DND-41 (cell line): ENCODE results near the gene PHF20.

Experiments used
- EZH2 ChIP-seq: IDR thresholded peaks from 3 replicates; pipeline ENCODE4 v1.6.1; 2012; ENCODE audit warnings: borderline replicate concordance, low read depth, mild to moderate bottlenecking, moderate library complexity, low read length, inconsistent platforms; ENCODE audit not compliant: severe bottlenecking
- TF ChIP-seq, protein P1 (sequence below): IDR thresholded peaks from 2 replicates; pipeline ENCODE4 v1.5.1; 2012; ENCODE audit warnings: borderline replicate concordance, low read length, moderate library complexity, mild to moderate bottlenecking; ENCODE audit not compliant: poor library complexity, severe bottlenecking; ENCODE audit errors: extremely low read depth

DNA sequence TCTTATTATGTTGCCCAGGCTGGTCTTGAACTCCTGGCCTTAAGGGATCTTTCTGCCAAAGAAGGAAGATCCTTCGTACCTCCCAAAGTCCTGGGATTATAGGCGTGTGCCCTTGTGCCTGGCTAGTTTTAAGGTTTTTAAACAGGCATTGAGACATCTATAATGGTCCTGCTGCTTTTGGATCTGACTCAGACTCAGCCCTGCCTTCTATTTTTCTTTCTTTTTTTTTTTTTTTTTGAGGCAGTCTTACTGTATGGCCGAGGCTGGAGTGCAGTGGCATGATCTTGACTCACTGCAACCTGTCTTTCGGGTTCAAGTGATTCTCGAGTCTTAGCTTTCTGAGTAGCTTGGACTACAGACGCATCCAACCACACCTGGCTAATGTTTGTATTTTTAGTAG is 73.7 kb downstream of the PHF20 start:
- no peak for TF ChIP-seq EZH2
- TF ChIP-seq, protein P1, sequence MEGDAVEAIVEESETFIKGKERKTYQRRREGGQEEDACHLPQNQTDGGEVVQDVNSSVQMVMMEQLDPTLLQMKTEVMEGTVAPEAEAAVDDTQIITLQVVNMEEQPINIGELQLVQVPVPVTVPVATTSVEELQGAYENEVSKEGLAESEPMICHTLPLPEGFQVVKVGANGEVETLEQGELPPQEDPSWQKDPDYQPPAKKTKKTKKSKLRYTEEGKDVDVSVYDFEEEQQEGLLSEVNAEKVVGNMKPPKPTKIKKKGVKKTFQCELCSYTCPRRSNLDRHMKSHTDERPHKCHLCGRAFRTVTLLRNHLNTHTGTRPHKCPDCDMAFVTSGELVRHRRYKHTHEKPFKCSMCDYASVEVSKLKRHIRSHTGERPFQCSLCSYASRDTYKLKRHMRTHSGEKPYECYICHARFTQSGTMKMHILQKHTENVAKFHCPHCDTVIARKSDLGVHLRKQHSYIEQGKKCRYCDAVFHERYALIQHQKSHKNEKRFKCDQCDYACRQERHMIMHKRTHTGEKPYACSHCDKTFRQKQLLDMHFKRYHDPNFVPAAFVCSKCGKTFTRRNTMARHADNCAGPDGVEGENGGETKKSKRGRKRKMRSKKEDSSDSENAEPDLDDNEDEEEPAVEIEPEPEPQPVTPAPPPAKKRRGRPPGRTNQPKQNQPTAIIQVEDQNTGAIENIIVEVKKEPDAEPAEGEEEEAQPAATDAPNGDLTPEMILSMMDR, result no peak
